Renal pelvis (tissue), 4 donors: ENCODE data around the gene S100A4. TPM values are rescaled to one million over a fixed set of nuclear protein-coding genes. Genes with fewer than 3 reads are reported as not detected.

Experiments used
- DNase-seq: peaks from one replicate; pipeline ENCODE4 v3.0.0-alpha.2; 2013
- polyA plus RNA-seq, 3 donors: library from polyadenylated mRNA; unstranded; fragments of 120-200 nt; gene quantifications; one replicate each; pipeline ENCODE4 v1.2.1, GENCODE V29; 2013; ENCODE audit not compliant: insufficient read length in 3 of 3

The S100A4 gene
- polyA plus RNA-seq, 3 donors = 31.7 to 34.9 (median 31.7) TPM

DNA sequence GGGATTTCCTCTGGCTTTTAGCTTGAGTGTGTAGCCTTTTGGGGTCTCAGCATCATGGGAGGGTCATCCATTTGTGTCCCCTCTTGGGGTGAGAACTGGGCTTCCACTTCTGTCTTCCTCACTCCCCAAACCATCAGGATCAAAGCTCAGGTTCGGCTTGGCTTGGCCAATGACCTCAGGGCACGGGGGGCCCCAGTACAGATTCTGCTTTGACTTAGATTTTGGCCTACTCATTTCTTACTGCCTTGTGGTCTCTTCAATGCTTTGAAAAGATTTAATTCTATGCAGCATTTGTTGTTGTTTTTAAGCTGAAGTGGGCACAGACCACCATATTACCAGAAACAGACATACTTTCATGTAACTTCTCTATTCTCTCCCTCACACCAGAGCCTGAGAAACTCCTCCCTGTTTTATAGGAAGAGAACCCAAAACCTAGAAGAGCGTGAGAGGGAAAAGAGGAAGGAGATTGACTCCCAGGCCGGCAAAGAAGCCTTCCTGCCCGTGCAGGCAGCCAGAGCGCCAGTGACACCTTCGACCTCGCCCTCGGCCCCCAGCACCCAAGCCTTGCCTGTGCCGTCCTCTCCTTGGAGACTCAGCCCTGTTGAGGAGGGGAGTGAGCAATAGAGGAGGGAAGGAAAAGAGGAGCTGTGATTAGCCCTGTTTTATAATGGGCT is 5.4 kb upstream of the S100A4 start:
- no peak for DNase-seq

DNA sequence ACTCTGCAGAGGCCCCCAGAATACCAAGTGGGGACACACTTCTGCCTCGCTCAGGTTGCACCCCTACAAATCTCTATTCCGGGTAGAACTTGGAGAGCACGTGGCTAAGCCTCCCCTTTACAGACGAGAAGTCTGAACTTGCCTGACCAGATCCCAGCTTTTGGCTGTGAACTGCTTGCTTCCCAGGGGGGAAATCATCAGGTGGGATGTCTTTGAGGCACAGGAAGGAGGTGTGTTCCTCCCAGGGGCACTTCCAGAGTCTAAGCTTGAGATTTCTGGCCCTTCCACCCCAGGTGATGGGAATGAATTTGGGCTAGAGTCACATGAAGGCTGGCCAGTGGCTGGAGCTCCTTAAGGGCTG is 4.8 kb upstream of the S100A4 start:
- no peak for DNase-seq

DNA sequence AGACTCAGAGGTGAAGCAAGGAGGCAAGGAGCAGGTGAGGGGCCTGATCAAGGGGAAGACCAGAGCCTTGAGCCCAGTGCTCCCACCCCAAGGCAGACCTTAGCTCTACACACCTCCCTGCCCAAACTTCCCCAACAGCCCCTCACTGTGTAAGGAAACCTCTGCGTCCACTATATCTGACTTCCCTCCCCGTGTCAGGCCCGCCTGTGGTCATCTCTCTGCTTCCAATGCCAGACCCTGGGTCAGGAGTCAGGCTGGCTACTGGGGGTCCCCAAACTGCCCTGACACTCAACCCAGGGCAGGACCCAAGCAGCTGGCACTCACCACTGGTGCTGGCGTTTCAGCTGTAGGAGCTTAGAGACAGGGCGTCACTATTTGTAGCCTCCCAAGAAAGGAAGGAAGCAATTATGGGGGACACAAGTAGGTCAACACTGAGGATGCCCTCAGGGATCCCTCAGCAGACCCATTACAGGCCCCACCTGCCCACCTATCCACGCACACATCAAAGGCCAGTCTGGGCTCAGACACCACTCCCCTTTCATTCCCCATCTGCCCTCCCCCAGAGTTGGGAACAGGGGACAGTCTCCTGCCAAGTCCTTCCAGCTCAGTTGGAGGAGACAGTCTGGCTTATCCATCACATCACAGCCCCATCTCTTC is 4.3 kb upstream of the S100A4 start:
- no peak for DNase-seq

DNA sequence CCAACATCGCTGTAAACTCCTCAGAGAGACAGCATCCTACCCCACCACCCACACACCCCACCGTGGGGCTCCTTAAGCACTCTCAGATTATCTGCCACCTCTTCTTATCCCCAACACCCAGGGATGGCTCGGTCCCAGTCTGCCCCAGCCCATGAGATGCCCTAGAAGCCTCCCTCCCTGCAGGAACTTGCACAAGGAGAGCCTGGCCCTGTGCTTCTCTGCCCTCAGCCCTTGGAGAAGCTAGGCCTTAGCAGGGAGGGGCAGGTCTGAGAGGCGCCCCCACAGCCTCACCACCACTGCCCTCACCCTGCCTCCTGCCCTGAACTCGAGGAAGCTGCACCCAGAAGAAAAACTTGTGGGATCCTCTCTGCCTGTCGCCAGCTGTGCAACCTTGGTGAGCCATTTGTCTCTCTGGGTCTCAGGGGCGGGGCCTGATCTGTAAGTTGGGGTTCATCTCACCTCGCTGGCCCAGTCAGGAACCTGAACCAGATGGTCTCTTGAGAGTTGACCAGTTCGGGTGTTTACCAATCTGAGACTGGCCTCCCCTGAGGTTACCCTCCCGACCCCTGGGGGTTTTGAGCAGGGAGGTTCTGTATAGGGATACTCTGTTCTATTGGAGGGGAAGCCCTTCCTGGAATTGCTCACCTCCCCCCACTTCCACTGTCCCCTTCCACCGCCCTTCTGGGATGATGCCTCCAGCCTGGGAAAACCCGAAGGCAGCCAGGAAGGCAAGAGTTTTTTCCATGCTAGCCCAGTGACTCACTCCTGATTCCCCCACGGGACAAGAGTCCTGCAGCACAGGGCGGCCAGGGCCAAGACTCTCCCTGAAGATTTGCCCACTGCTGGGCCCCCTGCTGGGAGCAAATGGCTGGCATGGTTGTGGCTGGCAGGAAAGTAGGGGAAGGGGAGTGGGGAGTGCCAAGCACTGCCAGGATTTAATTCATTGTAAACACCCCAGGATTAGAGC is 3.4 kb upstream of the S100A4 start, which contains the start of gene S100A3:
Gene S100A3 (minus strand): TSS at position 537 of the 967 bp plus-strand sequence. CDS start 773 bp downstream, outside the sequence.
- DNase-seq = no peak

DNA sequence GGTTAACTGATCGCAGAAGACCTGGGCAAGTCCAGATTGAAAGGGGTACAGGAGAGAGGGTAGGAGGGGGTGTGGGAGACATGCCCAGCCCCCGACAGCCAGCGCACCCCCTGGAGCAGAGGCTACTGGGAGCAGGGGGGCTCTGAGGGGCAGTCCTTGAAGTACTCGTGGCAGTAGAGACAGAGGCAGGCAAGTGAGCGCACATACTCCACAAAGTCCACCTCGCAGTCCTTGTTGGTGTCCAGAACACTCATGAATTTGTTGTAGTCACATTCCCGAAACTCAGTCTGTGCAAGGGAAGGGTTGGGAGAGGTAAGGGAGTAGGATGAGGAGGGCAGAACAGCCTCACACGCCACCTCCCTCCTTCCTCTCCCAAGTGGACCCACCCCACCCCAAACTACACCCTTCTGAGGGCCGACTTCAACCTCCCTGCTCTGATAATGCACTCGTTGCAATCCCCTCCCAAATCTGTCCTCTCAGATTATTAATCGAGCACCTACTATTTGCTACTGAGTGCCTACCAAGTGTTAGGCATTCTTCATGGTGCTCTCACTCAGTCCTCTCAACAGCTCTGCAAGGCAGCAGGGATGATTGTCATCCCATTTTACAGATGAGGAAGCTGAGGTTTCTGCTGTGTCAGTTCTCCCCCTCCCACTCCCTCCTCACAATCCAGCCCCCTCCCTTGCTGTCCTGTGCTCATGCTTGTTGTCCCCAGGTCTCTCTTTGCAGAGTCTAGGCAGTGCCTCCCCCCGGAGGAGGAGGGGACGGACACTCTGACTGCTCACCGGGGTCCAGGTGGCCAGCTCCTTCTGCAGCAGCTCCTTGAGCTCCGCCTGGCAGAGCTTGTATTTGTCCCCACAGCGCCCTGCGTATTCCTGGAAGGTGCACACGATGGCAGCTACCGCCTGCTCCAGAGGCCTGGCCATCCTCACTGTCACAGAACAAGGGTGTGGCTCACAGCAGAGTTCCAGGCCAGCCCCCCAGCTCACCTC is 2.2 kb upstream of the S100A4 start:
- DNase-seq = no peak

DNA sequence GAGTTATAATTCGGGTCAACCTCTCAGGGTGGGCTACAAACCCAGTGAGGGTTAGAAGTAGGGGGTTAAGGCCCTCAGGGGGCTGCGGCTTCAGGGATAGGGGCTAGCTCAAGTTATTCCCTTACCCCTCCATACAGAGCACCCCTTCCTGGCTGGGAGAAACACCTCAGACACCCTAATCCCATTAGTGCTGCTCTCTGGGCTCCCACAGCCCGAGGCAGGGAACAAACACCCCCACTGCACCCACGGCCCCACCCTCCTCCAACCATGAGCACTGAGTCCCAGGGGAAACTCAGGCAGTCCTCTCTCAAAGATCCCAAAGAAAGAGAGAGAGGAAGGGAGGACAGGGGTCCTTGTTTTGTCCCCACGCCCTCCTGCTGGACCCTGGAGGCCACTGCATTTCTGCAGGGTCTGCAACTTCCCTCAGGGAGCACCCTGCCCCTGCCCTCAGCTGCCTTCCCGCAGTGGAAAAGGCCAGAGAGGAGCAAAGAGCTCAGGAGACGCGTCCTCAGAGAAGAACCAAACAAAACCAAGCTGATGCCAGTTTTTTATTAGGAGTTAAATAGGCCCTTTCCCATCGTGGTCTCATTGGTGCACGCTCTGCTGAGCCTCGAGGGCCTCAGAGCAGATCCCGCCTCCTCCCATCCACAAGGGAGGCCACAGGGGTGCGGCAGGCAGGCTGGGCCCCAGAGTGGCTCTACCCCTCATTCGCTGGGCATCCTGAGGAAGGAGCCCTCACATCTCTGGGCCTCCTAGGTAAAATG is 1.4 kb upstream of the S100A4 start:
- DNase-seq = no peak

DNA sequence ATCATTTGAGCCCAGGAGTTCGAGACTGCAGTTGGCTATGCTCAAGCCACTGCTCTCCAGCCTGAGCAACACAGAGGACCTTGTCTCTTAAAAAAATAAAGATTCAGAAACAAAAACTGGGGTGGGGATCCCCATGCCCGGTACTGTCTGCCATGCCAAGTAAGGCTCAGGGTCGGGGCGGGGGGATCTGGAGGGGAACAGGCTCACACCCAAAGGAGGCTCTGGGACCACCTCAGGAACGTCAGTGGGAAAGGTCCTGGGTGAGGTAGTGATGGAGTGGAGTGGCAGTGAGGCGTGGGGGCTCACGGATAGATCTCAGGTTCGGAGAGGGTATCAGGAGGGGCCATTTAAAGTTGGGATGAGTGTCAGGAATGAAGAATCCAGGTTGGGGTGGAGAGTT is 765 bp upstream of the S100A4 start:
- no peak for DNase-seq

DNA sequence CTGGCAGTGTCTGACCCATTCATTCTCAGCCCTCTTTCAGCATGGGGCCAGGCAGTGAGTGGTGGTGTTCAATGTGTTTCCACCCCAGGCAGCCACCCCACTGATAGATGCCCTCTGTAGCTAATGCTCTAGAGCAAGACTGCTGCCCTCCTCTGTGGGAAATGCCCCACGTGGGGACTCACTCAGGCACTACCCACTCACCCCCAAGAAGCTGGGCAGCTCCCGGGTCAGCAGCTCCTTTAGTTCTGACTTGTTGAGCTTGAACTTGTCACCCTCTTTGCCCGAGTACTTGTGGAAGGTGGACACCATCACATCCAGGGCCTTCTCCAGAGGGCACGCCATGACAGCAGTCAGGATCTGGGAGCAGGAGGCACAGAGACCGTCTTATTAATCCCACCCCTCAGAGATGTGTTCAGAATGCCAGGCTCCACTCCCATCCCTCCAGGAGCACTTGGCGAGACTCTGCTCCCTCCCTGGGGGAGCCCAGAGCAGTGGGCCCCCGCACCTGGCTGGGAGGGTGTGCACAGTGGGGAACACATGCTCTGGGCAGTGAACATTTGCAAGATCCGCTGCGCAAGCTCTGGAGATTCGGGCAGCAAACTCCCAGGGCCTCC is 1.0 kb downstream of the S100A4 start:
- DNase-seq = no peak

DNA sequence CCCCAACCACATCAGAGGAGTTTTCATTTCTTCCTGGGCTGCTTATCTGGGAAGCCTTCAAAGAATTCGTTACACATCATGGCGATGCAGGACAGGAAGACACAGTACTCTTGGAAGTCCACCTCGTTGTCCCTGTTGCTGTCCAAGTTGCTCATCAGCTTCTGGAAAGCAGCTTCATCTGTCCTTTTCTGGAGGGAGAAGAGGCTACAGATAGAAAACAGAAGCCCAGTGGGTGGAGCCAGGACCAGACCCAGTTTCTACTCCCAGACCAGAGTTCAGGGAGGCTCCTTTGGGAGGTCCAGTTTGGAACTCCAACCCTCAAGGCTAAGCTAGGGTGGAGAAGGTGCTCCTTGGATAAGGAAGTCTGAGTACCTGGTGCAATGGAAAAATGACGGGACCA is 1.9 kb downstream of the S100A4 start:
- DNase-seq = no peak

DNA sequence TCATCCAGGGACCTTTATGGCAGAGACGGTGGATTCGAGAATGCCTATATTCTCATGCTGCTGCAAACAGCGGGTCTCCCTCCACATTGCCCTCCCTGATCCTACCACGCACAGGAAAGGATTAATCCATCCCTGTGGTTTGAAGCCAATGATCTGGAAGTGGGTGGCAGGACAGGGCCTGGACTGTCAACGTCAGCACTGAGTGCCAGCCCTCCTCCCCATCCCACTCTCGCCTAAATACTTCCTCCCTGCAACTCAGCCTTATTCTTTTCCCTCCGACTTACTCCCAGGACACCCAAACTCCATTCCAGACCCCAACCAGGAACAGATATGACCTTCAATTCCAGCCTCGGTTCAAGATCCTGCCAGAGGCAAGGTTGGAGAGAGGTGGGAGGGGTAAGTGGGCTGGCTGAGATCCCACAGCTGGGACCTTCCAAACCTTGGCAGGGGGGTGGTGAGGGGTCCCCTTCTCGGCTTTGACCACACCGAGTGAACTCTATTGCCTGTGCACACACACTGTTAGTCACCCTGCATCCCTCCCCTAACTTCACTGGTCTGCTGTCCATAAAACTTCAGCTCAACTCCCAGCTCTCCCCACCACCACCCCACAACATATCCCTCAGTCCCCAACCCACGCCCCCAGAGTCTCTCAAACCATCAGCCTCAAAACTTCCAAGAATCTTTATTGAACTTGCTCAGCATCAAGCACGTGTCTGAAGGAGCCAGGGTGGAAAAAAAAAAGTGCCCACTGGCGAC is 2.5 kb downstream of the S100A4 start:
- no peak for DNase-seq

DNA sequence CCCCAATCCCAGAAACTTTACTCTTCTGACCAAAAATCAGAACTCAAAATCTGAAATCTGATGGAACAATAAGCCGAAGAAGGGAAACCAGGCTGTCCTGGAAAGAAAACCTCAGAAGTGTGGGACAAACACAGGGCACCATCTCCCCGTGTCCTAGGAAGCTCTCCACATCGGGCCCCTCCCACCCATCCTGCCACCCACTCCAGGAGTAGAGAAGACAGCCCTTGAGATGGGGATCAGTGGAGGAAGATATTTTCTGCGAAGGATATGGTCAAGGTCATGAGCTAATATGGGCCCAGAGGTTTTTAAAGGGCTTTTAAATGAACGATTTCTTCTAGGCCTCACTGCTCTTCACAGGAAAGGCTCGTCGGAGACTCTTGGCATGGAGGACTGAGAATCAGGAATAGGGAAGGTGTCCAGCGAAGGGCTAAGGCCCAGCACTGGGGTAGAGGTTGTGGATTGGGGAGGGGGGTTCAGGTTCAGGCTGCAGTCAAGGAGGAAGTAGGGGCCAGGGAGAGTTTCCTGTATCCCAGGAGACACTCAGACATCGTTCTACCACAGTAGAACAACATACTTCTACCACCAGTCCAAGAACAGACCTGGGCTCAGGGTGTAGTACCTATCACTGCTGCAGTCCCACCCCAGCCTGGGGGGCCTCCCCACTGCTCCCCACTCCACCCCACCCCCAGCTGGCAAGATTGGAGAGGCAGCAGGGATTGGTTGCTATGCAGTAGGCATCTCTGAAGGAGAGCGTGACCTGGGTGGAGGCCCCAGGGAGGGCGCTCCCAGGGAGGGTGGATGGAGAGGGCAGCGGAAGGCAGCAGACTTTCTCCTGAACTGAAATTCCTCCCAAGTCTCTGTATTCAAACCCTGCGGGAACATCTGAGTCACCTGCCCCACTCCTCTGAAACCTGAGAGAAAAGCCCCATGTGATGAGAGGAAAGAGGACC is 3.7 kb downstream of the S100A4 start:
- DNase-seq = no peak

DNA sequence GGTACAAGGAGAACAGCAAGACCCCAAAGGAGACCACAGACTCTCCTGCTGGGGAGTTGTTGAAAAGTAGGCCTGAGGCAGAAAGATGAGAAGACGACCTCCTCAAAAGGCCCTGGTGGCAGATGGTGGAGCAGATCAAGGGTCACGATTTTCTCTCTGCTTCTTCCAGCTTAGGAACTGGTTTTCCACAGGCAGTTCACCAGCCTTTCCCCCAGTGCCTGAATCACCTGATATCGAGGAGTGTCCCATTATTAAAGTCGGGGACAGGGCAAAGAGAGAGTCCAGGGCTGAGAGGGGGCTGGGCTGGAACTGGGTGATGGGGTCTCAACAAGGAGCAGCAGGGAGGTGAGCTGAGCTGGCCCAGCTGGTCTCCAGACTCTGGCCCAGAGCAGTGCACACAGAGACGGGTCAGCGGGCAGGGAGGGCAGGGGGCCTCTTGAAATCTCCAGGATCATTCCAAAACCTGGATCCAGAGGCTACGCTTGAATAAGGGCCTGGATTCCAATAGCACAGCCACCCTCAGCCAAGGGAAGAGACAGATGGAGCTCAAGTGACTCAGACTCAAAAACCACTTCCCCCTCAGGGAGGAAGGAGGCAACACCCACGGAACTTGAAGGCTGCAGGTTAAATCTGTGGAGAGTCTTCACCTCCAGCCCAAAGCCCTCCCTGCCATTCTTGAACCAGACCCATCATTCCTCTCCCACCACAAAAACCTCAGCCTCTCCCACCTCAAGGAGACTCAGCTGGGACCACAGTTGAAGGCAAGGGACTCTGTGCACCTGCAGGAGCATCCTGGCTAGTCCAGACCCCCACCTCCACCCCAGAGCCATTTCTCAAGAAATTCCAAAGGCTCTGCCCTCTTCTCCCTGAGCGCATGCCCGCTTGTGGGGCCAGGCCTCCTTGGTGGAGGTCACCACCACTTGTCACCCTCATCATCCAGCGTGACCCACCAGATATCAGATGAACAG is 4.9 kb downstream of the S100A4 start, which contains the start of gene S100A5:
Gene S100A5 (minus strand): TSS at position 541 of the 968 bp plus-strand sequence. CDS start 743 bp downstream, outside the sequence.
- peak; percentile 50 for DNase-seq

DNA sequence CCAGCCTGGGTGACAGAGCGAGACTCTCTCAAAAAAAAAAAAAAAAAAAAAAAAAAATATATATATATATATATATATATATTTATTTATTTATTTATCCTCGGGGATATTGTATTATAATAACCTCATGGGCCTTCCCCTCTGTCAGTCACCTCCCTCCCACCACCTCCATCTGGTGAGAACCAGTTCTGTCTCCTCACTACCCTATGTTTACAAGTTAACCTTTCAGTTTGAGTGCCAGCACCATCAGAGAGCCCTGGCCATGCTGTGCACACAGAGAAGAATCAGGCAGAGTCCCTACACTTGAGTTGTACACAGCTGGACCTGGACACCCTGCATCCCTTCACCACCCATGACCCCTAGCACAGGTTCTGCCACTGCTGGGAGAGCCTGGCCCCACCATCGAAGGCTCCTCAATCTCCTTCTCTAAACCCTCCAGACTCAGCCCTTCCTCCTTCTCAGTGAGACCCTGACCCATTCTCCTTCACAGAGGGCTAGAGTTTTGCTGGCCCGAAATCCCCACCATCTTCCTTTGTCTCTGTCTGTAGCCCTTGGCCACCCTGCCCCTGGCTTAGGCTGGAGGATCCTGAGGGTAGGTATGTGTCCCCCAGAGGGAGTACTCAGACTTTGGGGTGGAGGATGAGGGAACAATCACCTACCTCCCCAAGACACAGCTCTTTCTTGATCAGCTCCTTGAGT is 6.1 kb downstream of the S100A4 start:
- DNase-seq = no peak

DNA sequence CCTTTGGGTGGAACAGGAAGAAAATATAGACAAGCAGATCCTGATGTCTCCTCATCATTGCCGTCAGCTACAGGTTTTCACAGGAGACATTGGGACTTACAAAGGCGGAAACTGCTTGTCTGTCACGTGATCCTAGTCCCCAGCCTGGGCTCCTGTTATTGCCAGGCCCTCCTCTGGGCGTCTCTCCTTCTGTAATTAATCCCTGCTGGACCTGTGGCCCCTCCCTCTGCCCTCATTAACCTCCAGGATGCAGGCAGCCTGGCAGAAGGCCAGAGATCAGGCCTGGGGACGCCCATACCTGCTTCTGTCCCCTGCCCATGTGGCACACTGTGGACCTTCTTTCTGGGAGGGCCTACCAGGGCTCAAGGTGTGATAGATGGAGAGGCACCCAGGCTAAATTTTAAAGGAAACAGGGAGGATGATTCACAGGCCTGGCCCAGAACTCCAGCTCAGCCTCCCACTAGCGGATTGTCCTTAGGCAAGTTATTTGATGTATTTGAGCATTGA is 7.2 kb downstream of the S100A4 start:
- no peak for DNase-seq

DNA sequence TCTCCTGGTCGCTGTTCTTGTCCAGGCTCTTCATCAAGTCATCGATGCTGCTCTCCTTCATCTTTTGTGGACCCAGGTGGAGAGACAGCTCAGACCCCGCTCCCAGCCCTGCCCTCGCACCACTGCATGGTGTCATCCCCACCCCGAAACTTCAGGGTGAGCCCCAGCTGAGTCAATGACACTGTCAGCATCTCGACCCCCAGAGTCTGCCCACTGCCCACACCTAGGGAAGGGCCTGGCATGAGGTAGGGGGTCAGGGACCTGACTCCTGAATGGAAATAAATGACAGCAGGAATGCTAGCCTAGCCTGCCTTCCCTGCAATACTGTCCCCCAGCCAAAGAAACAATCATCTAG is 8.3 kb downstream of the S100A4 start:
- no peak for DNase-seq
